HepG2 (cell line): ENCODE results near the gene ANKRD22. TPM values are rescaled to one million over a fixed set of nuclear protein-coding genes. Genes with fewer than 3 reads are reported as not detected.

ENCODE experiments used
- ATAC-seq: fragments of 200-7000 bp; cut with Tn5 transposase; 3 replicates; pipeline ENCODE4 v1.9.1; 2020; ENCODE audit warnings: mild to moderate bottlenecking, moderate library complexity
- BruUV-seq: library from RNA; stranded (reverse); fragments of 400-500 nt; replicated peaks from 2 replicates; lab custom pipeline; 2021; lab: Mats Ljungman, UMichigan
- CTCF ChIA-PET: fragments of 300-600 bp; formaldehyde crosslinking; extraction: SDS; loops from one replicate; lab custom pipeline; 2021; ENCODE audit warnings: low total read pairs, inconsistent platforms, low intra/inter-chr PET ratio; lab: Yijun Ruan, JAX
- POLR2A ChIA-PET: fragments of 350-600 bp; sonication (Branson Sonifier 250); formaldehyde crosslinking; loops from one replicate; lab custom pipeline; 2020; ENCODE audit warnings: antibody characterized with exemption, inconsistent platforms; lab: Yijun Ruan, JAX
- DNase-seq: peaks from one replicate; pipeline ENCODE4 v3.0.0-alpha.2; 2015; ENCODE audit warnings: low spot score
- FAIRE-seq: peaks from 3 replicates; lab custom pipeline; 2011; peaks lifted over from hg19 to GRCh38; lab: Jason Lieb, UNC
- H2AFZ ChIP-seq: one replicate; pipeline ENCODE4 v1.6.1; 2011; ENCODE audit warnings: low read length, inconsistent platforms
- H3K27ac ChIP-seq: fragments of 300-600 bp; 3 replicates; pipeline ENCODE4 v1.8.0; 2011; ENCODE audit warnings: mixed run types, mild to moderate bottlenecking, mixed read lengths, low read length, inconsistent platforms; ENCODE audit not compliant: insufficient read depth; ENCODE audit errors: extremely low read length
- H3K27me3 ChIP-seq, 2 experiments: fragments of 200-600 bp in 1 of 2; 2 replicates in 1 of 2; 3 replicates in 1 of 2; pipeline versions ENCODE4 v1.6.0 to v1.8.0; 2011; ENCODE audit warnings: low read length in 2 of 2, mild to moderate bottlenecking in 2 of 2, moderate library complexity in 2 of 2, inconsistent platforms in 1 of 2; ENCODE audit not compliant: insufficient read depth in 2 of 2, control insufficient read depth in 1 of 2
- H3K36me3 ChIP-seq, 2 experiments: fragments of 200-600 bp in 1 of 2; replicated peaks in 1 of 2; 2 replicates in 1 of 2; 3 replicates in 1 of 2; pipeline versions ENCODE4 v1.5.1 to v1.8.0; 2011; ENCODE audit warnings: low read length in 2 of 2, inconsistent platforms in 1 of 2; ENCODE audit not compliant: insufficient read depth in 2 of 2, control insufficient read depth in 1 of 2
- H3K4me1 ChIP-seq: 2 replicates; pipeline ENCODE4 v1.5.1; 2012; ENCODE audit warnings: low read length, inconsistent platforms; ENCODE audit not compliant: insufficient read depth
- H3K4me2 ChIP-seq: 2 replicates; pipeline ENCODE4 v1.6.0; 2011; ENCODE audit warnings: low read depth, low read length, inconsistent platforms
- H3K4me3 ChIP-seq, 3 experiments: fragments of 200-600 bp in 1 of 3; sonication (generic), shearing (Covaris generic) in 1 of 3; replicated peaks in 1 of 3; 2 replicates each; pipeline ENCODE4 v1.5.1; 2011 to 2016; ENCODE audit warnings: low read length in 3 of 3, inconsistent platforms in 2 of 3, low read depth in 2 of 3, mild to moderate bottlenecking in 2 of 3, control low read depth in 1 of 3, mixed read lengths in 1 of 3; ENCODE audit not compliant: insufficient read depth in 1 of 3
- H3K79me2 ChIP-seq: one replicate; pipeline ENCODE4 v1.6.1; 2011; ENCODE audit warnings: low read length, inconsistent platforms; ENCODE audit not compliant: insufficient read depth
- H3K9ac ChIP-seq: 2 replicates; pipeline ENCODE4 v1.6.0; 2011; ENCODE audit warnings: mild to moderate bottlenecking, low read depth, low read length, inconsistent platforms; ENCODE audit not compliant: insufficient read depth
- H3K9me3 ChIP-seq: 2 replicates; pipeline ENCODE4 v1.5.1; 2012; ENCODE audit warnings: mild to moderate bottlenecking, low read length
- H4K20me1 ChIP-seq: 2 replicates; pipeline ENCODE4 v1.6.0; 2011; ENCODE audit warnings: inconsistent platforms, mild to moderate bottlenecking, low read length, moderate library complexity; ENCODE audit not compliant: insufficient read depth
- DPF2 ChIP-seq: sonication (generic); formaldehyde crosslinking; IDR thresholded peaks from 2 replicates; pipeline ENCODE4 v1.4.0; 2020; ENCODE audit warnings: mild to moderate bottlenecking, low read depth, missing genetic modification reagents, borderline replicate concordance
- GATAD1 ChIP-seq: IDR thresholded peaks from 2 replicates; pipeline ENCODE4 v1.6.1; 2016; ENCODE audit warnings: missing genetic modification reagents, missing compliant biosample characterization
- GFI1 ChIP-seq: sonication (generic); formaldehyde crosslinking; IDR thresholded peaks from 2 replicates; pipeline ENCODE4 v1.5.0; 2020; ENCODE audit warnings: missing genetic modification reagents, mild to moderate bottlenecking, borderline replicate concordance
- GMEB1 ChIP-seq: sonication (generic); formaldehyde crosslinking; IDR thresholded peaks from 2 replicates; pipeline ENCODE4 v1.5.1; 2020; ENCODE audit warnings: missing genetic modification reagents, mild to moderate bottlenecking, borderline replicate concordance
- HNRNPH1 ChIP-seq: fragments of 200-400 bp; formaldehyde crosslinking; optimal IDR thresholded peaks from 2 replicates; pipeline ENCODE3; 2017; ENCODE audit warnings: mild to moderate bottlenecking, low read depth, low read length
- HOXD1 ChIP-seq: sonication (generic); formaldehyde crosslinking; IDR thresholded peaks from 2 replicates; pipeline ENCODE4 v1.5.0; 2020; ENCODE audit warnings: missing genetic modification reagents
- RAD21 ChIP-seq: fragments of 450-650 bp; formaldehyde crosslinking; IDR thresholded peaks from 2 replicates; pipeline ENCODE4 v1.5.0; 2020; ENCODE audit warnings: mild to moderate bottlenecking
- SKI ChIP-seq: fragments of 450-650 bp; IDR thresholded peaks from one replicate; pipeline ENCODE4 v1.6.1; 2018; ENCODE audit warnings: mild to moderate bottlenecking; ENCODE audit not compliant: partially characterized antibody
- TCF12 ChIP-seq, 2 experiments: fragments of 450-650 bp in 1 of 2; sonication (generic) in 1 of 2; formaldehyde crosslinking in 1 of 2; IDR thresholded peaks; 2 replicates each; pipeline versions ENCODE4 v1.6.1 to v1.8.0; 2017 to 2022; ENCODE audit warnings: antibody characterized with exemption in 1 of 2, mild to moderate bottlenecking in 1 of 2, missing genetic modification reagents in 1 of 2, moderate library complexity in 1 of 2
- TEAD3 ChIP-seq: optimal IDR thresholded peaks from 2 replicates; pipeline ENCODE3; 2016; ENCODE audit warnings: borderline replicate concordance
- USF2 ChIP-seq, 2 experiments: sonication (generic) in 1 of 2; formaldehyde crosslinking in 1 of 2; IDR thresholded peaks; 2 replicates each; pipeline versions ENCODE4 v1.5.1 to v1.6.1; 2011 to 2020; ENCODE audit warnings: borderline replicate concordance in 1 of 2, low read depth in 1 of 2, low read length in 1 of 2, mild to moderate bottlenecking in 1 of 2, missing genetic modification reagents in 1 of 2, moderate library complexity in 1 of 2
- ZNF275 ChIP-seq: sonication (generic); formaldehyde crosslinking; IDR thresholded peaks from 2 replicates; pipeline ENCODE4 v1.8.0; 2022; ENCODE audit warnings: missing genetic modification reagents, mild to moderate bottlenecking, inconsistent platforms, borderline replicate concordance
- ZNF546 ChIP-seq: sonication (generic); formaldehyde crosslinking; conservative IDR thresholded peaks from 2 replicates; pipeline ENCODE4 v1.8.1; 2023; ENCODE audit warnings: mild to moderate bottlenecking, missing genetic modification reagents
- ZNF652 ChIP-seq: IDR thresholded peaks from 2 replicates; pipeline ENCODE4 v1.6.1; 2016; ENCODE audit warnings: low read depth, borderline replicate concordance
- ZNF772 ChIP-seq: sonication (generic); formaldehyde crosslinking; IDR thresholded peaks from 2 replicates; pipeline ENCODE4 v1.5.0; 2020; ENCODE audit warnings: mild to moderate bottlenecking, missing genetic modification reagents
- ZSCAN12 ChIP-seq: sonication (generic); formaldehyde crosslinking; IDR thresholded peaks from 2 replicates; pipeline ENCODE4 v1.9.0; 2021; ENCODE audit warnings: mild to moderate bottlenecking, missing genetic modification reagents
- ZSCAN29 ChIP-seq: sonication (generic); formaldehyde crosslinking; conservative IDR thresholded peaks from 2 replicates; pipeline ENCODE4 v1.4.0; 2020; ENCODE audit warnings: mild to moderate bottlenecking, missing genetic modification reagents
- ZSCAN9 ChIP-seq: IDR thresholded peaks from 2 replicates; pipeline ENCODE4 v1.6.1; 2016; ENCODE audit warnings: borderline replicate concordance
- WGBS: methylation state at CpG from one replicate; pipeline ENCODE4 v1.1.6; 2017; ENCODE audit warnings: low lambda C conversion rate; 5-methylcytosine and 5-hydroxymethylcytosine counted together
- in situ Hi-C: cut with HindIII; loops from 2 replicates; pipeline ENCODE4 v1.10.0; 2017; ENCODE audit warnings: low pct_unique_long_range_greater_than_20kb; ENCODE audit not compliant: extremely low pct_ligation_motif_present
- intact Hi-C: fragments of 100-400 bp; cut with micrococcal nuclease; formaldehyde crosslinking; loops from one replicate; pipeline ENCODE4 v1.10.0; 2022; ENCODE audit not compliant: unreplicated experiment
- polyA plus RNA-seq, 8 experiments: library from polyadenylated mRNA; depleted of rRNA in 3 of 8; stranded (reverse) in 7 of 8; unstranded in 1 of 8; fragments of >200 nt; fragmentation: Illumina TruSeq in 4 of 8; extraction: Trizol in 4 of 8; gene quantifications; 2 replicates each; pipeline versions ENCODE4 v1.2.1 to v1.2.3, GENCODE V29; 2011 to 2016; ENCODE audit warnings: low read depth in 4 of 8, missing spikeins in 1 of 8, mixed read lengths in 1 of 8; ENCODE audit not compliant: insufficient read depth in 1 of 8
- total RNA-seq, 5 experiments: library from RNA; depleted of rRNA; stranded (reverse); fragments of >200 nt; fragmentation: Illumina TruSeq; extraction: Trizol; gene quantifications; 2 replicates each; pipeline ENCODE4 v1.2.3, GENCODE V29; 2016; ENCODE audit warnings: low read depth in 1 of 5

The ANKRD22 gene
- total and polyA plus RNA-seq, 2 of the 13 experiments (the other 11 are each of a cell fraction or from before 2014, with no cell fraction given): not detected

DNA sequence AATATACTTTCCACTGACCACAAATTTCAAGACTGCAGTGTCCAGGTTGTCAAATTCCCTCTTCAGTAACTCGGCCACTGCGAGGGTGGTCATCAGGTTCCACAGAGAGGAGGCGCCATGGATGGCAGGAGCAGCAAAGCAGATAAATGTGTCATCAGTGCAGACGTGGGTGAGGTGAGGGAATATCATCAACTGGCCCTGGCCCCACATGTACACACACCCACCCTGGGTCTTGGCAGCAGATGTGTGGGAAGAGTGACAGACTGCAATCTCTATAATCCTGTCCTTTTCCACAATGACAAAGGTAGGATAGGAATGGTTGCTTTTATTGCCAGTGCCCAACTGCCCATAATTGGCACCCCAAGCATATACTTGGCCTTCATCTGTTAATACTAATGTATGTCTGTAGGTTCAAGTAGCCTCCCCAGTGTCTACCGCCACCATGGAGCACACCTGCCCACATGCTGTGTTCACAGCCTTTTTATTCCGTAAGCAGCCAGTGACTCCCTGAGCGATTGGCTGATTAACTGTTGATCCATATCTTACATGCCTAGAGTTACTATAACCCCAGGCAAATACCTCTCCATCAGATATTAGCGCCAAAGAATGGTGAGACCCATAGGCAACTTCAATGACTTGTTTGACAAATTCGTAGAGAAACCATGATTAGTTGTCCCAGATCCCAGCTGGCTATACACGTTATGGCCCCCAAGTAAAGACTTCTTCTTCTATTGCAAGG lies 65.4 kb downstream of the ANKRD22 start:
- ChIA-PET POLR2A (no interaction called here), CTCF (no interaction called here)
- Histone ChIP-seq H3K4me2 (no peak overlapping the region), H2AFZ (no peak overlapping the region), H3K9ac (no peak overlapping the region), H3K27me3 (no peaks in the 10 kb centered on the region), H3K4me3 (no peak overlapping the region), H3K4me1 (no peaks in the 10 kb centered on the region), H3K79me2 (no peaks in the 10 kb centered on the region), H3K27ac (no peak overlapping the region), H3K9me3 (no peaks in the 10 kb centered on the region), H3K36me3 (no peaks in the 10 kb centered on the region), H4K20me1 (no peaks in the 10 kb centered on the region)
- FAIRE-seq: no peak
- WGBS: 27% methylated on average over 10 of the region's 10 CpGs
- no peak for TF ChIP-seq ZSCAN29 (CRISPR knock-in tag)
- TF ChIP-seq ZSCAN9: no peak
- no peak for TF ChIP-seq ZNF275
- TF ChIP-seq ZNF772 (CRISPR knock-in tag): no peak
- no peak for TF ChIP-seq SKI
- TF ChIP-seq GATAD1: no peak
- no peak for TF ChIP-seq HOXD1 (CRISPR knock-in tag)
- TF ChIP-seq ZSCAN12 (CRISPR knock-in tag): no peak
- TF ChIP-seq ZNF652 (CRISPR knock-in tag): no peak
- TF ChIP-seq TEAD3 (CRISPR knock-in tag): no peak
- no peak for TF ChIP-seq ZNF546 (CRISPR knock-in tag)
- TF ChIP-seq TCF12 (IDR thresholded peaks at IDR 0.05): no peak
- no peak for TF ChIP-seq TCF12 (CRISPR knock-in tag; IDR thresholded peaks at IDR 0.05)
- TF ChIP-seq DPF2 (CRISPR knock-in tag): no peak
- TF ChIP-seq USF2 (IDR thresholded peaks at IDR 0.05; ENCODE audit: low read depth, low read length): no peak
- no peak for TF ChIP-seq USF2 (CRISPR knock-in tag; IDR thresholded peaks at IDR 0.05; ENCODE audit: borderline replicate concordance)
- TF ChIP-seq HNRNPH1: no peak
- TF ChIP-seq RAD21 (CRISPR knock-in tag): no peak
- TF ChIP-seq GFI1 (CRISPR knock-in tag): no peak
- TF ChIP-seq GMEB1: no peak
- no TSS peak for BruUV-seq
- in situ Hi-C loops (no loop called here), intact Hi-C loops (no loop called here)
- no peak for DNase-seq
- ATAC-seq: no peak
